ENCODE measurements around the gene SFXN5.

DNA sequence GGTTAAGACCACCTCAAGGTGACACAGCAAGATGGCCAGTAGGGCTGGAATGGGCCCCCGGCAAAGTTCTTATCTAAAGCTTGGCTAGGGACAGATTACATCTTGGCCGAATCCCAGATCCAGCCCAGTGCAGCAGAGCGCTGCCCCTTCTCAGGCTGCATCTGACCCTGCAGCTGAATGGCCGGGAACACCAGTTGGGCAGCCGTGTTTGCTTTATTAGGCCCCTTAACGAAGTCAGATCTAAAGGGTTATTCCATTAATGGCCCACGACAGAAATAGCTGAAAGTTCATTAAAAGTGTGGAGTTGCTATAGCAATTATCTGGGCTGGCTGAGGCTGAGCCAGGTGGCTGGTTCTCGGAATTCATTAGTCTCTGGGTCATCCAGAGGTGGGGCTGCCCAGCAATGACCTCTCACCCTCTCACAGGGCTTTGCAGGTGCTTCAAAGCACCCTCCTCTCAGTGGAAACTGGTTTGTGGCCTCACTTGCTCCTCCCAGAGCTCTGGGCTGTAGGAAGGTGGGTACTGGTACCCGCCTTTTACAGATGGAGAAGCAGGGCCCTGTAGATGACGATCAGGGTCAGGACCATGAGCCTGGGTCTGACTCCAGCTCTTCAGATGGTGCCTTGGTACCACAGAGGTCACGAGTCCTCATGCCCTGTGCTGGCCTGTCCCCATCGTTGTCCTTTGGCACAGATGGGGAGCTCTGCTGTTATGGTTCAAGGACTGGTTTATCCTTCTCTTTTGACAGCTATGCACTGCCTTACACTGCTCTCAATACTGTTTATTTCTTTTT, 85.4 kb downstream of the SFXN5 start:
- TF ChIP-seq, protein P1, sequence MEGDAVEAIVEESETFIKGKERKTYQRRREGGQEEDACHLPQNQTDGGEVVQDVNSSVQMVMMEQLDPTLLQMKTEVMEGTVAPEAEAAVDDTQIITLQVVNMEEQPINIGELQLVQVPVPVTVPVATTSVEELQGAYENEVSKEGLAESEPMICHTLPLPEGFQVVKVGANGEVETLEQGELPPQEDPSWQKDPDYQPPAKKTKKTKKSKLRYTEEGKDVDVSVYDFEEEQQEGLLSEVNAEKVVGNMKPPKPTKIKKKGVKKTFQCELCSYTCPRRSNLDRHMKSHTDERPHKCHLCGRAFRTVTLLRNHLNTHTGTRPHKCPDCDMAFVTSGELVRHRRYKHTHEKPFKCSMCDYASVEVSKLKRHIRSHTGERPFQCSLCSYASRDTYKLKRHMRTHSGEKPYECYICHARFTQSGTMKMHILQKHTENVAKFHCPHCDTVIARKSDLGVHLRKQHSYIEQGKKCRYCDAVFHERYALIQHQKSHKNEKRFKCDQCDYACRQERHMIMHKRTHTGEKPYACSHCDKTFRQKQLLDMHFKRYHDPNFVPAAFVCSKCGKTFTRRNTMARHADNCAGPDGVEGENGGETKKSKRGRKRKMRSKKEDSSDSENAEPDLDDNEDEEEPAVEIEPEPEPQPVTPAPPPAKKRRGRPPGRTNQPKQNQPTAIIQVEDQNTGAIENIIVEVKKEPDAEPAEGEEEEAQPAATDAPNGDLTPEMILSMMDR (IDR thresholded peaks at IDR 0.05; ENCODE audit: control extremely low read depth in 1 of 3, insufficient read depth in 1 of 3, low read depth in 1 of 3, low read length in 3 of 3) = no peak
- no peak for TF ChIP-seq SP1 (IDR thresholded peaks at IDR 0.05; ENCODE audit: low read depth, low read length)
